H1 (cell line): ENCODE data around the gene SMCP.

ENCODE experiments used
- ATF2 ChIP-seq: IDR thresholded peaks from 2 replicates; pipeline ENCODE4 v1.6.1; 2012; ENCODE audit warnings: low read length, inconsistent platforms
- EP300 ChIP-seq, 2 experiments: IDR thresholded peaks; 1 replicate in 1 of 2; 2 replicates in 1 of 2; pipeline ENCODE4 v1.6.1; 2011 to 2012; ENCODE audit warnings: low read depth in 2 of 2, low read length in 2 of 2, mild to moderate bottlenecking in 2 of 2, borderline replicate concordance in 1 of 2, inconsistent platforms in 1 of 2, moderate library complexity in 1 of 2
- EZH2 ChIP-seq: fragments of 200-600 bp; sonication (generic); IDR thresholded peaks from 2 replicates; pipeline ENCODE4 v1.7.1; 2012; ENCODE audit warnings: low read depth, mild to moderate bottlenecking, moderate library complexity, low read length, inconsistent platforms; ENCODE audit not compliant: severe bottlenecking
- POLR2AphosphoS5 ChIP-seq: IDR thresholded peaks from 2 replicates; pipeline ENCODE4 v1.6.1; 2011; ENCODE audit warnings: low read depth, low read length
- RBBP5 ChIP-seq: IDR thresholded peaks from 2 replicates; pipeline ENCODE4 v1.7.1; 2012; ENCODE audit warnings: low read depth, mild to moderate bottlenecking, inconsistent platforms, low read length, moderate library complexity, borderline replicate concordance
- RNF2 ChIP-seq: fragments of 200-900, 300-1000 bp; sonication (generic); IDR thresholded peaks from 2 replicates; pipeline ENCODE4 v1.7.1; 2016; ENCODE audit warnings: borderline replicate concordance, low read depth, mild to moderate bottlenecking, antibody characterized with exemption, low read length; ENCODE audit not compliant: poor library complexity, severe bottlenecking; ENCODE audit errors: missing control alignments
- SP1 ChIP-seq: IDR thresholded peaks from 2 replicates; pipeline ENCODE4 v1.6.1; 2011; ENCODE audit warnings: low read depth, low read length
- SRF ChIP-seq: IDR thresholded peaks from 2 replicates; pipeline ENCODE4 v1.6.1; 2011; ENCODE audit warnings: mild to moderate bottlenecking, low read depth, low read length, moderate library complexity
- TF ChIP-seq, protein P1 (sequence below), 3 experiments: IDR thresholded peaks; 1 replicate in 2 of 3; 2 replicates in 1 of 3; pipeline versions ENCODE4 v1.5.1 to v1.6.1; 2011; ENCODE audit warnings: low read length in 3 of 3, mild to moderate bottlenecking in 3 of 3, inconsistent platforms in 2 of 3, low read depth in 1 of 3, moderate library complexity in 1 of 3; ENCODE audit not compliant: insufficient read depth in 1 of 3; ENCODE audit errors: control extremely low read depth in 1 of 3

DNA sequence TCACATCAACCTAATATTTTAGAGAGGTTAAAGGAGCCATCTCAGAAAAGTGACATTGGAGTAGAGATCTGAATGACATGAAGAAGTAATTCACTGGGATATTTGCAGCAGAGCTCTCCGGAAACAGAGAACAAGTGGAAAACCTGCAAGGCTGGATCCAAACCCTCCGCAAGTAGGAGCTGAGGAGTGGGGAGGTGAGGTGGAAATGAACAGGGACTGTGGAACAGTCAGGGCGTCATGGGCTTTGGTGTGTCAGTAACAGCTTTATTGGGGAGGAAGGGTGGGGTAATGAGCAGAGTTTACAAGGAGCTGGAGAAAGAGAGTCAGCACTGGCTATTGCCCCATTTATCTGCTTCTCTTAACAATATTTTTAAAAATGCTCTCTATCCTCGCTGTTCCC, 20.9 kb downstream of the SMCP start:
- TF ChIP-seq RBBP5 (no peak), EP300 (IDR thresholded peaks at IDR 0.05; ENCODE audit: borderline replicate concordance in 1 of 2, low read depth in 2 of 2, low read length in 2 of 2) (no peak), EZH2 (no peak), ATF2 (no peak), RNF2 (no peak), SP1 (no peak), POLR2AphosphoS5 (no peak), SRF (no peak)
- TF ChIP-seq, protein P1, sequence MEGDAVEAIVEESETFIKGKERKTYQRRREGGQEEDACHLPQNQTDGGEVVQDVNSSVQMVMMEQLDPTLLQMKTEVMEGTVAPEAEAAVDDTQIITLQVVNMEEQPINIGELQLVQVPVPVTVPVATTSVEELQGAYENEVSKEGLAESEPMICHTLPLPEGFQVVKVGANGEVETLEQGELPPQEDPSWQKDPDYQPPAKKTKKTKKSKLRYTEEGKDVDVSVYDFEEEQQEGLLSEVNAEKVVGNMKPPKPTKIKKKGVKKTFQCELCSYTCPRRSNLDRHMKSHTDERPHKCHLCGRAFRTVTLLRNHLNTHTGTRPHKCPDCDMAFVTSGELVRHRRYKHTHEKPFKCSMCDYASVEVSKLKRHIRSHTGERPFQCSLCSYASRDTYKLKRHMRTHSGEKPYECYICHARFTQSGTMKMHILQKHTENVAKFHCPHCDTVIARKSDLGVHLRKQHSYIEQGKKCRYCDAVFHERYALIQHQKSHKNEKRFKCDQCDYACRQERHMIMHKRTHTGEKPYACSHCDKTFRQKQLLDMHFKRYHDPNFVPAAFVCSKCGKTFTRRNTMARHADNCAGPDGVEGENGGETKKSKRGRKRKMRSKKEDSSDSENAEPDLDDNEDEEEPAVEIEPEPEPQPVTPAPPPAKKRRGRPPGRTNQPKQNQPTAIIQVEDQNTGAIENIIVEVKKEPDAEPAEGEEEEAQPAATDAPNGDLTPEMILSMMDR (IDR thresholded peaks at IDR 0.05; ENCODE audit: control extremely low read depth in 1 of 3, insufficient read depth in 1 of 3, low read depth in 1 of 3, low read length in 3 of 3) = no peak
